Muscle of leg (tissue), 11 donors: ENCODE measurements around the gene SOCS6. TPM values are rescaled to one million over a fixed set of nuclear protein-coding genes. Genes with fewer than 3 reads are reported as not detected.
"Not testable (repeated sequence)": the region's sequence is repeated elsewhere in the genome, so short reads cannot be mapped to it uniquely, and the experiment has no call there.

Experiments
- DNase-seq: peaks from one replicate; pipeline ENCODE4 v3.0.0; 2013
- H3K27ac ChIP-seq: one replicate; pipeline ENCODE4 v1.5.1; 2013; ENCODE audit warnings: mild to moderate bottlenecking, low read length, control low read depth
- H3K27me3 ChIP-seq: one replicate; pipeline ENCODE4 v1.6.1; 2013; ENCODE audit warnings: low read length; ENCODE audit not compliant: control insufficient read depth, insufficient read depth
- H3K36me3 ChIP-seq: one replicate; pipeline ENCODE4 v1.6.1; 2013; ENCODE audit warnings: low read length; ENCODE audit not compliant: control insufficient read depth, insufficient read depth
- H3K4me1 ChIP-seq: one replicate; pipeline ENCODE4 v1.6.1; 2013; ENCODE audit warnings: low read length; ENCODE audit not compliant: control insufficient read depth, insufficient read depth
- H3K4me3 ChIP-seq: one replicate; pipeline ENCODE4 v1.5.1; 2013; ENCODE audit warnings: low read length, control low read depth
- H3K9me3 ChIP-seq: replicated peaks from 2 replicates; pipeline ENCODE4 v1.6.1; 2013; ENCODE audit warnings: low read depth, low read length; ENCODE audit not compliant: control insufficient read depth
- WGBS: methylation state at CpG from one replicate; pipeline ENCODE4 v1.1.5; 2013; ENCODE audit warnings: missing lambda C conversion rate; ENCODE audit not compliant: insufficient coverage; 5-methylcytosine and 5-hydroxymethylcytosine counted together
- polyA plus RNA-seq, 8 donors: library from polyadenylated mRNA; unstranded; fragments of 120-200 nt; gene quantifications; one replicate each; pipeline versions ENCODE4 v1.2.1 to v1.2.3, GENCODE V29; 2013; ENCODE audit warnings: inconsistent platforms in 1 of 8, low replicate concordance in 1 of 8; ENCODE audit not compliant: insufficient read length in 8 of 8, insufficient read depth in 1 of 8
- total RNA-seq: library from RNA; stranded (reverse); fragments of 120-200 nt; gene quantifications from one replicate; pipeline ENCODE4 v1.2.4, GENCODE V29; 2013

The SOCS6 gene
- total and polyA plus RNA-seq, 9 donors, result 11.4 to 18.6 (median 15.0) TPM

GRCh38 chr18:70354771-70355170 is 65.9 kb downstream of the SOCS6 start:
- Histone ChIP-seq H3K27ac (no peak overlapping the region), H3K27me3 (no peaks in the 10 kb centered on the region), H3K4me1 (no peaks in the 10 kb centered on the region), H3K4me3 (no peak overlapping the region), H3K9me3 (peaks cover 5% of the 10 kb centered on the region), H3K36me3 (peaks cover 2% of the 10 kb centered on the region)
- no CpG with 5 or more reads among the region's 2 CpGs for WGBS
- DNase-seq, result no peak

- 69% methylated on average over 2 of the region's 5 CpGs for WGBS
- H3K9me3 ChIP-seq, result peaks cover 5% of the 10 kb centered on the region
- H3K27ac ChIP-seq, result no peak overlapping the region
- H3K36me3 ChIP-seq, result peaks cover 2% of the 10 kb centered on the region
- H3K27me3 ChIP-seq, result no peaks in the 10 kb centered on the region
- DNase-seq, result no peak
- no peak overlapping the region for H3K4me3 ChIP-seq
- H3K4me1 ChIP-seq, result no peaks in the 10 kb centered on the region
Observed at GRCh38 chr18:70355620-70356385, 67.0 kb downstream of the SOCS6 start.

- H3K4me3 ChIP-seq, H3K36me3 ChIP-seq, H3K27ac ChIP-seq, H3K4me1 ChIP-seq, H3K27me3 ChIP-seq, DNase-seq, H3K9me3 ChIP-seq: not testable (repeated sequence)
- whole genome bisulfite sequencing, result no CpG with 5 or more reads among the region's 5 CpGs
Observed at GRCh38 chr18:70358105-70358406, 69.2 kb downstream of the SOCS6 start.

- Histone ChIP-seq H3K36me3 (no peaks in the 10 kb centered on the region), H3K27me3 (no peaks in the 10 kb centered on the region), H3K4me1 (no peaks in the 10 kb centered on the region), H3K27ac (no peak overlapping the region), H3K4me3 (no peak overlapping the region), H3K9me3 (peaks cover 5% of the 10 kb centered on the region)
- DNase-seq, result no peak
- no CpG with 5 or more reads among the region's 6 CpGs for WGBS
Observed at GRCh38 chr18:70359071-70359470, 70.2 kb downstream of the SOCS6 start.

GRCh38 chr18:70362258-70362657 is 73.4 kb downstream of the SOCS6 start:
- Histone ChIP-seq H3K27ac (no peak overlapping the region), H3K36me3 (no peaks in the 10 kb centered on the region), H3K9me3 (no peaks in the 10 kb centered on the region), H3K4me1 (no peaks in the 10 kb centered on the region), H3K27me3 (no peaks in the 10 kb centered on the region), H3K4me3 (no peak overlapping the region)
- 60% methylated on average over 1 of the region's 4 CpGs for WGBS
- no peak for DNase-seq

GRCh38 chr18:70363861-70364260 is 75.0 kb downstream of the SOCS6 start:
- no peaks in the 10 kb centered on the region for H3K36me3 ChIP-seq
- no CpG with 5 or more reads among the region's 2 CpGs for WGBS
- no peak overlapping the region for H3K4me3 ChIP-seq

GRCh38 chr18:70365361-70365760 is 76.5 kb downstream of the SOCS6 start:
- DNase-seq, result no peak
- no CpG with 5 or more reads among the region's 3 CpGs for WGBS
- no peak overlapping the region for H3K4me3 ChIP-seq
- no peaks in the 10 kb centered on the region for H3K4me1 ChIP-seq
- no peaks in the 10 kb centered on the region for H3K36me3 ChIP-seq
- H3K27ac ChIP-seq, result no peak overlapping the region
- H3K9me3 ChIP-seq, result no peaks in the 10 kb centered on the region
- H3K27me3 ChIP-seq, result no peaks in the 10 kb centered on the region

More at GRCh38 chr18:70363861-70364260, 75.0 kb downstream of the SOCS6 start:
- Histone ChIP-seq H3K4me1 (no peaks in the 10 kb centered on the region), H3K9me3 (no peaks in the 10 kb centered on the region), H3K27ac (no peak overlapping the region), H3K27me3 (no peaks in the 10 kb centered on the region)
- DNase-seq, result no peak

GRCh38 chr18:70366174-70366573 is 77.3 kb downstream of the SOCS6 start:
- Histone ChIP-seq H3K27me3 (no peaks in the 10 kb centered on the region), H3K9me3 (no peaks in the 10 kb centered on the region), H3K4me1 (no peaks in the 10 kb centered on the region), H3K27ac (no peak overlapping the region), H3K4me3 (no peak overlapping the region), H3K36me3 (no peaks in the 10 kb centered on the region)
- WGBS, result 23% methylated on average over 1 of the region's 2 CpGs
- no peak for DNase-seq

- Histone ChIP-seq H3K27me3 (no peaks in the 10 kb centered on the region), H3K27ac (no peak overlapping the region), H3K4me1 (no peaks in the 10 kb centered on the region), H3K4me3 (no peak overlapping the region), H3K36me3 (no peaks in the 10 kb centered on the region), H3K9me3 (no peaks in the 10 kb centered on the region)
- no peak for DNase-seq
- 52% methylated on average over 5 of the region's 7 CpGs for WGBS
Observed at GRCh38 chr18:70366670-70367069, 77.8 kb downstream of the SOCS6 start.

- H3K36me3 ChIP-seq, H3K9me3 ChIP-seq, H3K4me1 ChIP-seq, DNase-seq, H3K4me3 ChIP-seq, H3K27ac ChIP-seq, H3K27me3 ChIP-seq: not testable (repeated sequence)
- WGBS, result 92% methylated on average over 3 of the region's 3 CpGs
Observed at GRCh38 chr18:70367344-70367743, 78.5 kb downstream of the SOCS6 start.

GRCh38 chr18:70368903-70369302 is 80.1 kb downstream of the SOCS6 start:
- H3K9me3 ChIP-seq, result no peaks in the 10 kb centered on the region
- no peak overlapping the region for H3K27ac ChIP-seq
- H3K4me1 ChIP-seq, result no peaks in the 10 kb centered on the region
- no peaks in the 10 kb centered on the region for H3K36me3 ChIP-seq
- no peak overlapping the region for H3K4me3 ChIP-seq
- no peaks in the 10 kb centered on the region for H3K27me3 ChIP-seq
- WGBS, result 67% methylated on average over 1 of the region's 1 CpG
- DNase-seq, result no peak
